Measurements from ENCODE around the gene EXOC3L1.

EXOC3L1 gene

GRCh38 chr16:67216612-67217490, 26.9 kb upstream of the EXOC3L1 start:
- Histone ChIP-seq H3K4me3 (ENCODE audit: low read depth in 1 of 5, low read length in 5 of 5) (peak overlapping the region in 4 of 5 donors; percentile 5 to 37 (median 21)), H3K9ac (ENCODE audit: low read length in 5 of 5) (peak overlapping the region in 3 of 5 donors; percentile 15 to 44 (median 26)), H3K27ac (ENCODE audit: low read depth, low read length) (peak overlapping the region; percentile 37), H3K4me1 (ENCODE audit: control insufficient read depth in 5 of 5, insufficient read depth in 5 of 5, low read length in 5 of 5) (peaks cover 9 to 36% (median 26%) of the 10 kb centered on the region in 5 donors), H3K36me3 (ENCODE audit: control insufficient read depth in 5 of 5, insufficient read depth in 5 of 5, low read length in 5 of 5) (peaks cover 0 to 2% (median 0%) of the 10 kb centered on the region in 5 donors), H3K27me3 (ENCODE audit: control insufficient read depth in 5 of 5, insufficient read depth in 4 of 5, low read length in 5 of 5) (no peaks in the 10 kb centered on the region), H3K9me3 (ENCODE audit: control insufficient read depth in 5 of 5, low read length in 5 of 5) (no peaks in the 10 kb centered on the region)

DNA sequence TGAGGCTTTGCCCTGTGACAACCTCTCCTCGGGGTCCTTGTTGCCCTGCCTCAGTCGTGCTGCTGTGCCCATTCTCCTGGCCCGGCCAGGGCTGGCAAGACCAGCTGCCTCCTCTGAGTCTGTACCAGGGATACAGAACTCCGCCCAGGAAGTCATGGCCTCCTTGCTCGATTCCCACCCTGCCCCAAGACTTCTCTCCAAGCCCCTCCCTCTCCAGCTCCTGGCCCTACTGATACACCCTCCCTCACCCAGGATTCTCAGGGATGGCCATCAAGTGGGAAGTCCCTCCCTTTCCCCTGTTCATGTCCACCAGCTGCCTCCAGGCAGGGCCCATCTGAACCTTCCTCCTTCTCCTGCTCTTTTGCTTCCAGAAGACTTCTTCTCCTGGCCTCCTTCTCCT, 25.8 kb upstream of the EXOC3L1 start:
- peaks cover 9 to 36% (median 26%) of the 10 kb centered on the region in 5 donors for H3K4me1 ChIP-seq (ENCODE audit: control insufficient read depth in 5 of 5, insufficient read depth in 5 of 5, low read length in 5 of 5)
- H3K4me3 ChIP-seq (ENCODE audit: low read depth in 1 of 5, low read length in 5 of 5), result no peak overlapping the region
- H3K27me3 ChIP-seq (ENCODE audit: control insufficient read depth in 5 of 5, insufficient read depth in 4 of 5, low read length in 5 of 5), result no peaks in the 10 kb centered on the region
- no peak overlapping the region for H3K27ac ChIP-seq (ENCODE audit: low read depth, low read length)
- H3K9ac ChIP-seq (ENCODE audit: low read length in 5 of 5), result no peak overlapping the region
- peaks cover 0 to 14% (median 7%) of the 10 kb centered on the region in 5 donors for H3K36me3 ChIP-seq (ENCODE audit: control insufficient read depth in 5 of 5, insufficient read depth in 5 of 5, low read length in 5 of 5)
- no peaks in the 10 kb centered on the region for H3K9me3 ChIP-seq (ENCODE audit: control insufficient read depth in 5 of 5, low read length in 5 of 5)

GRCh38 chr16:67213197-67214019, 23.5 kb upstream of the EXOC3L1 start:
- Histone ChIP-seq H3K4me3 (ENCODE audit: low read depth in 1 of 5, low read length in 5 of 5) (no peak overlapping the region), H3K27ac (ENCODE audit: low read depth, low read length) (no peak overlapping the region), H3K27me3 (ENCODE audit: control insufficient read depth in 5 of 5, insufficient read depth in 4 of 5, low read length in 5 of 5) (no peaks in the 10 kb centered on the region), H3K36me3 (ENCODE audit: control insufficient read depth in 5 of 5, insufficient read depth in 5 of 5, low read length in 5 of 5) (peaks cover 0 to 29% (median 8%) of the 10 kb centered on the region in 5 donors), H3K9me3 (ENCODE audit: control insufficient read depth in 5 of 5, low read length in 5 of 5) (no peaks in the 10 kb centered on the region), H3K4me1 (ENCODE audit: control insufficient read depth in 5 of 5, insufficient read depth in 5 of 5, low read length in 5 of 5) (peaks cover 9 to 36% (median 26%) of the 10 kb centered on the region in 5 donors), H3K9ac (ENCODE audit: low read length in 5 of 5) (no peak overlapping the region)

- Histone ChIP-seq H3K27ac (ENCODE audit: low read depth, low read length) (no peak overlapping the region), H3K27me3 (ENCODE audit: control insufficient read depth in 5 of 5, insufficient read depth in 4 of 5, low read length in 5 of 5) (no peaks in the 10 kb centered on the region), H3K4me3 (ENCODE audit: low read depth in 1 of 5, low read length in 5 of 5) (no peak overlapping the region), H3K4me1 (ENCODE audit: control insufficient read depth in 5 of 5, insufficient read depth in 5 of 5, low read length in 5 of 5) (peaks cover 8 to 35% (median 24%) of the 10 kb centered on the region in 5 donors), H3K9ac (ENCODE audit: low read length in 5 of 5) (no peak overlapping the region), H3K9me3 (ENCODE audit: control insufficient read depth in 5 of 5, low read length in 5 of 5) (no peaks in the 10 kb centered on the region), H3K36me3 (ENCODE audit: control insufficient read depth in 5 of 5, insufficient read depth in 5 of 5, low read length in 5 of 5) (peaks cover 0 to 31% (median 8%) of the 10 kb centered on the region in 5 donors)
These were observed 22.8 kb upstream of the EXOC3L1 start for GRCh38 chr16:67212766-67213165.

- no peak overlapping the region for H3K27ac ChIP-seq (ENCODE audit: low read depth, low read length)
- no peak overlapping the region for H3K9ac ChIP-seq (ENCODE audit: low read length in 5 of 5)
- no peak overlapping the region for H3K4me3 ChIP-seq (ENCODE audit: low read depth in 1 of 5, low read length in 5 of 5)
- H3K4me1 ChIP-seq (ENCODE audit: control insufficient read depth in 5 of 5, insufficient read depth in 5 of 5, low read length in 5 of 5), result peaks cover under 1 to 24% (median 13%) of the 10 kb centered on the region in 5 donors
- H3K27me3 ChIP-seq (ENCODE audit: control insufficient read depth in 5 of 5, insufficient read depth in 4 of 5, low read length in 5 of 5), result no peaks in the 10 kb centered on the region
- H3K36me3 ChIP-seq (ENCODE audit: control insufficient read depth in 5 of 5, insufficient read depth in 5 of 5, low read length in 5 of 5), result peaks cover 0 to 40% (median 13%) of the 10 kb centered on the region in 5 donors
- no peaks in the 10 kb centered on the region for H3K9me3 ChIP-seq (ENCODE audit: control insufficient read depth in 5 of 5, low read length in 5 of 5)
These were observed 21.7 kb upstream of the EXOC3L1 start for GRCh38 chr16:67211674-67212073.

GRCh38 chr16:67210069-67210937, 20.4 kb upstream of the EXOC3L1 start:
- Histone ChIP-seq H3K9me3 (ENCODE audit: control insufficient read depth in 5 of 5, low read length in 5 of 5) (no peaks in the 10 kb centered on the region), H3K4me3 (ENCODE audit: low read depth in 1 of 5, low read length in 5 of 5) (no peak overlapping the region), H3K27me3 (ENCODE audit: control insufficient read depth in 5 of 5, insufficient read depth in 4 of 5, low read length in 5 of 5) (no peaks in the 10 kb centered on the region), H3K9ac (ENCODE audit: low read length in 5 of 5) (no peak overlapping the region), H3K4me1 (ENCODE audit: control insufficient read depth in 5 of 5, insufficient read depth in 5 of 5, low read length in 5 of 5) (peaks cover 0 to 11% (median 3%) of the 10 kb centered on the region in 5 donors), H3K36me3 (ENCODE audit: control insufficient read depth in 5 of 5, insufficient read depth in 5 of 5, low read length in 5 of 5) (peaks cover 0 to 51% (median 16%) of the 10 kb centered on the region in 5 donors), H3K27ac (ENCODE audit: low read depth, low read length) (no peak overlapping the region)

DNA sequence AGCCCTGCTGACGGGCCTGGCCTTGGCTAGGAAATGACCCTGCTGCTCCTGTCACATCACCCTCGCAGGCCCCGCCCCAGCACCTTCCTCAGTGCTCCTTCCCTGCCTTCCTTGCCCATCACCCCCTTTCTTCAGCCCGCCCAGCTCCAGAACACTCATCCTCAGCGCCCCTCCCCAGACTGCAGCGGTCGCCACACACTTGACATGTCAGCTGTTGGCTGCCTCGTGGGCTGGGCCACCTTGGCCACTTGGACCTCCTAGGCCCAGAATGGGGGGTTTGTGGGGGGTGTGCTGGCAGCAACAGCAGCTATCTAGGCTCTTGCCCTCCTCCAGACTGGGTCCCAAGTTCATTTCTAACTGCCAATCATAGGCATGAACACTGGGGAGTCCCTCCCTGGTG, 19.6 kb upstream of the EXOC3L1 start:
- Histone ChIP-seq H3K36me3 (ENCODE audit: control insufficient read depth in 5 of 5, insufficient read depth in 5 of 5, low read length in 5 of 5) (peaks cover 0 to 51% (median 16%) of the 10 kb centered on the region in 5 donors), H3K4me3 (ENCODE audit: low read depth in 1 of 5, low read length in 5 of 5) (no peak overlapping the region), H3K27me3 (ENCODE audit: control insufficient read depth in 5 of 5, insufficient read depth in 4 of 5, low read length in 5 of 5) (no peaks in the 10 kb centered on the region), H3K27ac (ENCODE audit: low read depth, low read length) (no peak overlapping the region), H3K4me1 (ENCODE audit: control insufficient read depth in 5 of 5, insufficient read depth in 5 of 5, low read length in 5 of 5) (peaks cover 0 to 11% (median 3%) of the 10 kb centered on the region in 5 donors), H3K9ac (ENCODE audit: low read length in 5 of 5) (no peak overlapping the region), H3K9me3 (ENCODE audit: control insufficient read depth in 5 of 5, low read length in 5 of 5) (no peaks in the 10 kb centered on the region)

DNA sequence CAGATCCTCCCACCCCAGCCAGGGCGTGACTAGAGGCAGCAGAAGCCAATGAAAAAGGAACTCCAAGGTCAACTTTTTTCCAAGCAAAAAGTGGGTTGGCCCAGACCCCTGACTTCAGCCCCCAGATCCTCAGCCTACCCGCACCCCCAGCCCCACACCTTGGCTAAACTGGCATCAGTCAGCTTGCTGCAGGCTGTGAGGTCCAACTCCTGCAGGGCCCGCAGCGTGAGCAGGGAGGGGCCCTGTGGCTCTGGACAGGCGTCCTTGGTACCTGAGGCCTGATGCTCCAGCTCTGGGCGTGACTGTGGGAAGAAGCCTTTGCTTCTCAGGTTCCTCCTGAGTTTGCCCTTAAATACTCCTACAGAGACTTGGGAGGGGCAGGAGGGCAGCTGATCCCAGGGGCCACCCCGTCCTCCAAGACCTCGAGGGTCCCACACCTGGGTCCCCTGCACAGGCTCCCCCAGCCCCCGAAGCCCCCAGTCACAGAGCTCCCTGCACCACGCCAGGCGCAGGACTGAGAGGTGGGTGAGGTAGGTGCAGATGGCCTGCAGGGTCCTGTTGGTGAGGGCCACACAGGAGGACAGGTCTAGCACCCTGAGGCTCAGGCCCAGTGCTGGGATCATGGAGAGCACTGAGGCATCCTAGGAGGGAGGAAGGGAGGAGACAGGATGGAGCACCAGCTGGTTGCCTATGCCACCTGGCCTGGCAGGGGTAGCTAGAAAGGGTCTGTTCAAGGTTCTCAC, 18.4 kb upstream of the EXOC3L1 start:
- peaks cover 0 to 7% (median 3%) of the 10 kb centered on the region in 5 donors for H3K4me1 ChIP-seq (ENCODE audit: control insufficient read depth in 5 of 5, insufficient read depth in 5 of 5, low read length in 5 of 5)
- no peaks in the 10 kb centered on the region for H3K9me3 ChIP-seq (ENCODE audit: control insufficient read depth in 5 of 5, low read length in 5 of 5)
- no peaks in the 10 kb centered on the region for H3K27me3 ChIP-seq (ENCODE audit: control insufficient read depth in 5 of 5, insufficient read depth in 4 of 5, low read length in 5 of 5)
- H3K36me3 ChIP-seq (ENCODE audit: control insufficient read depth in 5 of 5, insufficient read depth in 5 of 5, low read length in 5 of 5), result peaks cover 0 to 63% (median 26%) of the 10 kb centered on the region in 5 donors
- no peak overlapping the region for H3K4me3 ChIP-seq (ENCODE audit: low read depth in 1 of 5, low read length in 5 of 5)
- no peak overlapping the region for H3K9ac ChIP-seq (ENCODE audit: low read length in 5 of 5)
- H3K27ac ChIP-seq (ENCODE audit: low read depth, low read length), result no peak overlapping the region

Measured in subcutaneous abdominal adipose tissue (tissue), 5 donors.